ENCODE results near the gene RBPMS2.

The RBPMS2 gene

GRCh38 chr15:64732156-64732860 lies 43.1 kb downstream of the RBPMS2 start:
- Histone ChIP-seq H3K4me3 (no peak overlapping the region), H3K27ac (no peak overlapping the region), H3K36me3 (ENCODE audit: insufficient read depth, low read length) (no peaks in the 10 kb centered on the region), H3K9me3 (ENCODE audit: low read depth, low read length) (no peaks in the 10 kb centered on the region), H3K9ac (ENCODE audit: insufficient read length) (no peak overlapping the region)
- no peak for DNase-seq (ENCODE audit: low read depth, low spot score)
- TF ChIP-seq POLR2AphosphoS5 (IDR thresholded peaks at IDR 0.05; ENCODE audit: borderline replicate concordance, low read depth, low read length) (no peak), EZH2 (IDR thresholded peaks at IDR 0.05) (no peak), FOXP2 (optimal IDR thresholded peaks at IDR 0.05; ENCODE audit: control extremely low read depth, extremely low read length, insufficient read depth) (no peak)

- no peak for TF ChIP-seq EZH2 (IDR thresholded peaks at IDR 0.05)
- no peak for TF ChIP-seq POLR2AphosphoS5 (IDR thresholded peaks at IDR 0.05; ENCODE audit: borderline replicate concordance, low read depth, low read length)
- TF ChIP-seq FOXP2 (optimal IDR thresholded peaks at IDR 0.05; ENCODE audit: control extremely low read depth, extremely low read length, insufficient read depth) = no peak
- Histone ChIP-seq H3K36me3 (ENCODE audit: insufficient read depth, low read length) (no peaks in the 10 kb centered on the region), H3K4me3 (no peak overlapping the region), H3K9me3 (ENCODE audit: low read depth, low read length) (no peaks in the 10 kb centered on the region), H3K27ac (no peak overlapping the region), H3K9ac (ENCODE audit: insufficient read length) (no peak overlapping the region)
- no peak for DNase-seq (ENCODE audit: low read depth, low spot score)
These were observed 43.6 kb downstream of the RBPMS2 start for GRCh38 chr15:64731805-64732151.

GRCh38 chr15:64731012-64731804 lies 44.2 kb downstream of the RBPMS2 start:
- no peaks in the 10 kb centered on the region for H3K36me3 ChIP-seq (ENCODE audit: insufficient read depth, low read length)
- H3K9me3 ChIP-seq (ENCODE audit: low read depth, low read length) = no peaks in the 10 kb centered on the region
- peak; percentile 18 for DNase-seq (ENCODE audit: low read depth, low spot score)
- no peak overlapping the region for H3K27ac ChIP-seq
- peak overlapping the region; percentile 9; the same call in 1 of the 2 replicates for H3K4me3 ChIP-seq
- TF ChIP-seq EZH2 (IDR thresholded peaks at IDR 0.05) (no peak), FOXP2 (optimal IDR thresholded peaks at IDR 0.05; ENCODE audit: control extremely low read depth, extremely low read length, insufficient read depth) (no peak), POLR2AphosphoS5 (IDR thresholded peaks at IDR 0.05; ENCODE audit: borderline replicate concordance, low read depth, low read length) (no peak)
- no peak overlapping the region for H3K9ac ChIP-seq (ENCODE audit: insufficient read length)

GRCh38 chr15:64730151-64730550 lies 45.2 kb downstream of the RBPMS2 start:
- no peaks in the 10 kb centered on the region for H3K36me3 ChIP-seq (ENCODE audit: insufficient read depth, low read length)

GRCh38 chr15:64720188-64720587 lies 55.2 kb downstream of the RBPMS2 start:
- H3K36me3 ChIP-seq (ENCODE audit: insufficient read depth, low read length) = no peaks in the 10 kb centered on the region

More at GRCh38 chr15:64730151-64730550, 45.2 kb downstream of the RBPMS2 start:
- Histone ChIP-seq H3K27ac (no peak overlapping the region), H3K9ac (ENCODE audit: insufficient read length) (no peak overlapping the region), H3K4me3 (no peak overlapping the region), H3K9me3 (ENCODE audit: low read depth, low read length) (no peaks in the 10 kb centered on the region)
- TF ChIP-seq EZH2 (IDR thresholded peaks at IDR 0.05) = no peak
- TF ChIP-seq FOXP2 (optimal IDR thresholded peaks at IDR 0.05; ENCODE audit: control extremely low read depth, extremely low read length, insufficient read depth) = no peak
- TF ChIP-seq POLR2AphosphoS5 (IDR thresholded peaks at IDR 0.05; ENCODE audit: borderline replicate concordance, low read depth, low read length) = no peak
- DNase-seq (ENCODE audit: low read depth, low spot score) = no peak

GRCh38 chr15:64717735-64718495 lies 57.5 kb downstream of the RBPMS2 start:
- H3K36me3 ChIP-seq (ENCODE audit: insufficient read depth, low read length) = no peaks in the 10 kb centered on the region
- no peak overlapping the region for H3K4me3 ChIP-seq
- TF ChIP-seq POLR2AphosphoS5 (IDR thresholded peaks at IDR 0.05; ENCODE audit: borderline replicate concordance, low read depth, low read length) = no peak
- TF ChIP-seq EZH2 (IDR thresholded peaks at IDR 0.05) = no peak
- no peak for TF ChIP-seq FOXP2 (optimal IDR thresholded peaks at IDR 0.05; ENCODE audit: control extremely low read depth, extremely low read length, insufficient read depth)
- no peak overlapping the region for H3K27ac ChIP-seq
- no peaks in the 10 kb centered on the region for H3K9me3 ChIP-seq (ENCODE audit: low read depth, low read length)
- DNase-seq (ENCODE audit: low read depth, low spot score) = no peak
- H3K9ac ChIP-seq (ENCODE audit: insufficient read length) = no peak overlapping the region

More at GRCh38 chr15:64720188-64720587, 55.2 kb downstream of the RBPMS2 start:
- no peak for TF ChIP-seq FOXP2 (optimal IDR thresholded peaks at IDR 0.05; ENCODE audit: control extremely low read depth, extremely low read length, insufficient read depth)
- no peak for TF ChIP-seq POLR2AphosphoS5 (IDR thresholded peaks at IDR 0.05; ENCODE audit: borderline replicate concordance, low read depth, low read length)
- TF ChIP-seq EZH2 (IDR thresholded peaks at IDR 0.05) = no peak
- H3K9ac ChIP-seq (ENCODE audit: insufficient read length) = no peak overlapping the region
- H3K9me3 ChIP-seq (ENCODE audit: low read depth, low read length) = no peaks in the 10 kb centered on the region
- no peak for DNase-seq (ENCODE audit: low read depth, low spot score)
- H3K27ac ChIP-seq = no peak overlapping the region
- H3K4me3 ChIP-seq = no peak overlapping the region

GRCh38 chr15:64717130-64717529 lies 58.3 kb downstream of the RBPMS2 start:
- Histone ChIP-seq H3K9me3 (ENCODE audit: low read depth, low read length) (no peaks in the 10 kb centered on the region), H3K27ac (no peak overlapping the region), H3K9ac (ENCODE audit: insufficient read length) (no peak overlapping the region), H3K4me3 (no peak overlapping the region), H3K36me3 (ENCODE audit: insufficient read depth, low read length) (no peaks in the 10 kb centered on the region)
- no peak for DNase-seq (ENCODE audit: low read depth, low spot score)
- TF ChIP-seq POLR2AphosphoS5 (IDR thresholded peaks at IDR 0.05; ENCODE audit: borderline replicate concordance, low read depth, low read length) (no peak), FOXP2 (optimal IDR thresholded peaks at IDR 0.05; ENCODE audit: control extremely low read depth, extremely low read length, insufficient read depth) (no peak), EZH2 (IDR thresholded peaks at IDR 0.05) (no peak)

- Histone ChIP-seq H3K9me3 (ENCODE audit: low read depth, low read length) (no peaks in the 10 kb centered on the region), H3K9ac (ENCODE audit: insufficient read length) (no peak overlapping the region), H3K27ac (no peak overlapping the region), H3K4me3 (no peak overlapping the region), H3K36me3 (ENCODE audit: insufficient read depth, low read length) (no peaks in the 10 kb centered on the region)
- DNase-seq (ENCODE audit: low read depth, low spot score) = no peak
- TF ChIP-seq POLR2AphosphoS5 (IDR thresholded peaks at IDR 0.05; ENCODE audit: borderline replicate concordance, low read depth, low read length) (no peak), FOXP2 (optimal IDR thresholded peaks at IDR 0.05; ENCODE audit: control extremely low read depth, extremely low read length, insufficient read depth) (no peak), EZH2 (IDR thresholded peaks at IDR 0.05) (no peak)
These were observed 58.9 kb downstream of the RBPMS2 start for GRCh38 chr15:64716452-64716851.
